Fibroblast of lung (primary cell): ENCODE data around the gene CTRB1.

Experiments used
- EZH2 ChIP-seq: IDR thresholded peaks from 2 replicates; pipeline ENCODE4 v1.5.1; 2012; ENCODE audit warnings: low read length, control low read depth, mild to moderate bottlenecking; ENCODE audit errors: missing control alignments
- TF ChIP-seq, protein P1 (sequence below), 2 donors: IDR thresholded peaks in 1 of 2; conservative IDR thresholded peaks in 1 of 2; 1 replicate in 1 of 2; 2 replicates in 1 of 2; pipeline ENCODE4 v1.5.1; 2011 to 2012; ENCODE audit warnings: low read length in 2 of 2, control low read depth in 1 of 2, inconsistent platforms in 1 of 2, low read depth in 1 of 2, mild to moderate bottlenecking in 1 of 2

DNA sequence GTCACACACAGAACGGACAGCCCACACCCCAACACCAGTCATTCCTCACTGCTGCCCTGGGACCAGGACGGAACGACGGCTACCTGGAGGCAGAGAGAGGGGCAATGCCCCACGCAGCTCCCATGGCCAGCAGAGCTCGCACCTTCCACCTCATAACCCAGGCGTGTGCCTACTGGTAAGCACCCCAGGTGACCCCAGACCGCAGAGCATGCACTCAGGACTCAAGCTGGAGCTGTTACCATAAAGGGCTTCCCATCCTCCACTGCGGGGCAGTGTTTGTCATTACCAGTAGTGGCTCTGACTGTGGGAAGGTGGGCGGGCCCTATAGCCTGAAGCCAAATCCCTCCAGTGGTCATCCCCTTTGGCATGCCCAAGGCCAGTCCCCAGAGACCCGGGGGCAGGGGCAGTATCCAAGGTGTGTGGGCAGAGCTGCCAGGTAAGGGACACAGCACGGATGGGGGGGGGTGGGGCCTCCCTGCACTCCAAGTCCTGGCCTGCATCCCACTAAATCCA, 37.3 kb downstream of the CTRB1 start:
- TF ChIP-seq, protein P1, sequence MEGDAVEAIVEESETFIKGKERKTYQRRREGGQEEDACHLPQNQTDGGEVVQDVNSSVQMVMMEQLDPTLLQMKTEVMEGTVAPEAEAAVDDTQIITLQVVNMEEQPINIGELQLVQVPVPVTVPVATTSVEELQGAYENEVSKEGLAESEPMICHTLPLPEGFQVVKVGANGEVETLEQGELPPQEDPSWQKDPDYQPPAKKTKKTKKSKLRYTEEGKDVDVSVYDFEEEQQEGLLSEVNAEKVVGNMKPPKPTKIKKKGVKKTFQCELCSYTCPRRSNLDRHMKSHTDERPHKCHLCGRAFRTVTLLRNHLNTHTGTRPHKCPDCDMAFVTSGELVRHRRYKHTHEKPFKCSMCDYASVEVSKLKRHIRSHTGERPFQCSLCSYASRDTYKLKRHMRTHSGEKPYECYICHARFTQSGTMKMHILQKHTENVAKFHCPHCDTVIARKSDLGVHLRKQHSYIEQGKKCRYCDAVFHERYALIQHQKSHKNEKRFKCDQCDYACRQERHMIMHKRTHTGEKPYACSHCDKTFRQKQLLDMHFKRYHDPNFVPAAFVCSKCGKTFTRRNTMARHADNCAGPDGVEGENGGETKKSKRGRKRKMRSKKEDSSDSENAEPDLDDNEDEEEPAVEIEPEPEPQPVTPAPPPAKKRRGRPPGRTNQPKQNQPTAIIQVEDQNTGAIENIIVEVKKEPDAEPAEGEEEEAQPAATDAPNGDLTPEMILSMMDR (conservative IDR thresholded peaks at IDR 0.05 in 1 of 2, IDR thresholded peaks at IDR 0.05 in 1 of 2; ENCODE audit: low read depth in 1 of 2, low read length in 2 of 2): no peak
- TF ChIP-seq EZH2: no peak
